Neural cell (in vitro differentiated cells): ENCODE measurements around the gene SURF2. TPM values are rescaled to one million over a fixed set of nuclear protein-coding genes. Genes with fewer than 3 reads are reported as not detected.
A peak's percentile ranks its signal among the peaks of the same experiment; 100 is the strongest.
"Not testable (repeated sequence)": the region's sequence is repeated elsewhere in the genome, so short reads cannot be mapped to it uniquely, and the experiment has no call there.

Source experiments
- H2AFZ ChIP-seq: fragments of 200-600, 300-800 bp; sonication (generic), shearing (Covaris generic); 2 replicates; pipeline ENCODE4 v1.6.0; 2014; ENCODE audit warnings: low read depth, mild to moderate bottlenecking, antibody characterized with exemption, low read length, moderate library complexity
- H3F3A ChIP-seq: fragments of 200-600 bp; shearing (Covaris generic); 2 replicates; pipeline ENCODE4 v1.6.1; 2016; ENCODE audit warnings: mild to moderate bottlenecking, moderate library complexity, mixed read lengths, antibody characterized with exemption, low read length; ENCODE audit not compliant: insufficient read depth, poor library complexity, severe bottlenecking
- H3K27ac ChIP-seq: fragments of 200-600, 300-800 bp; sonication (generic), shearing (Covaris generic); 2 replicates; pipeline ENCODE4 v1.5.1; 2014; ENCODE audit warnings: mild to moderate bottlenecking, low read length, moderate library complexity
- H3K27me3 ChIP-seq: fragments of 300-800, 200-600 bp; sonication (generic), shearing (Covaris generic); 2 replicates; pipeline ENCODE4 v1.6.0; 2014; ENCODE audit warnings: mild to moderate bottlenecking, low read depth, low read length, moderate library complexity; ENCODE audit not compliant: insufficient read depth
- H3K36me3 ChIP-seq: fragments of 300-800, 200-600 bp; sonication (generic), shearing (Covaris generic); 2 replicates; pipeline ENCODE4 v1.5.1; 2014; ENCODE audit warnings: mild to moderate bottlenecking, antibody characterized with exemption, low read length, moderate library complexity; ENCODE audit not compliant: insufficient read depth
- H3K4me2 ChIP-seq: fragments of 300-800, 200-600 bp; sonication (generic), shearing (Covaris generic); 2 replicates; pipeline ENCODE4 v1.6.0; 2014; ENCODE audit warnings: mild to moderate bottlenecking, low read length
- H3K4me3 ChIP-seq: fragments of 300-800, 200-600 bp; sonication (generic), shearing (Covaris generic); 2 replicates; pipeline ENCODE4 v1.5.1; 2014; ENCODE audit warnings: mild to moderate bottlenecking, low read length, moderate library complexity
- H3K79me2 ChIP-seq: fragments of 200-600 bp; shearing (Covaris generic); replicated peaks from 2 replicates; pipeline ENCODE4 v1.6.0; 2014; ENCODE audit warnings: mild to moderate bottlenecking, low read length, moderate library complexity; ENCODE audit not compliant: insufficient read depth
- H3K9ac ChIP-seq: fragments of 300-800, 200-600 bp; sonication (generic), shearing (Covaris generic); 2 replicates; pipeline ENCODE4 v1.6.1; 2016; ENCODE audit warnings: mild to moderate bottlenecking, low read length, mixed read lengths
- H3K9me2 ChIP-seq: fragments of 200-600 bp; shearing (Covaris generic); 2 replicates; pipeline ENCODE4 v1.6.1; 2016; ENCODE audit warnings: mild to moderate bottlenecking, low read length, mixed read lengths; ENCODE audit not compliant: insufficient read depth
- H3K9me3 ChIP-seq: fragments of 200-600, 300-800 bp; sonication (generic), shearing (Covaris generic); 2 replicates; pipeline ENCODE4 v1.6.1; 2016; ENCODE audit warnings: mild to moderate bottlenecking, mixed run types, low read length, moderate library complexity, mixed read lengths
- H4K20me1 ChIP-seq: fragments of 200-600 bp; shearing (Covaris generic); 2 replicates; pipeline ENCODE4 v1.6.1; 2016; ENCODE audit warnings: mild to moderate bottlenecking, mixed run types; ENCODE audit not compliant: insufficient read depth
- CTCF ChIP-seq: fragments of 450-650 bp; IDR thresholded peaks from 2 replicates; pipeline ENCODE4 v1.5.1; 2014; ENCODE audit warnings: antibody characterized with exemption, mild to moderate bottlenecking, moderate library complexity; ENCODE audit not compliant: poor library complexity, severe bottlenecking
- EP300 ChIP-seq: fragments of 450-650 bp; conservative IDR thresholded peaks from 2 replicates; pipeline ENCODE4 v1.6.1; 2014; ENCODE audit warnings: antibody characterized with exemption, mild to moderate bottlenecking, moderate library complexity; ENCODE audit not compliant: poor library complexity, severe bottlenecking
- MXI1 ChIP-seq: fragments of 450-650 bp; conservative IDR thresholded peaks from 2 replicates; pipeline ENCODE4 v1.6.1; 2014; ENCODE audit warnings: antibody characterized with exemption, mild to moderate bottlenecking; ENCODE audit not compliant: poor library complexity, severe bottlenecking
- RAD21 ChIP-seq: fragments of 450-650 bp; conservative IDR thresholded peaks from 2 replicates; pipeline ENCODE4 v1.6.1; 2014; ENCODE audit warnings: antibody characterized with exemption, mild to moderate bottlenecking, moderate library complexity
- TAF1 ChIP-seq: IDR thresholded peaks from 2 replicates; pipeline ENCODE4 v1.6.1; 2012; ENCODE audit warnings: low read depth
- polyA plus RNA-seq: library from polyadenylated mRNA; depleted of rRNA; stranded (reverse); fragments of >200 nt; gene quantifications from 2 replicates; pipeline ENCODE4 v1.2.3, GENCODE V29; 2014

The SURF2 gene
- polyA plus RNA-seq, 1 donor from 2014 or later = 36.4 TPM

GRCh38 chr9:133323991-133324703 lies 32.2 kb upstream of the SURF2 start:
- no peaks in the 10 kb centered on the region for H4K20me1 ChIP-seq

GRCh38 chr9:133327021-133327420 lies 29.3 kb upstream of the SURF2 start:
- H4K20me1 ChIP-seq, H3K9me3 ChIP-seq, H3K79me2 ChIP-seq, H3K36me3 ChIP-seq, H3F3A ChIP-seq, H3K4me3 ChIP-seq, H3K9me2 ChIP-seq, H3K27ac ChIP-seq, H2AFZ ChIP-seq, H3K4me2 ChIP-seq, H3K27me3 ChIP-seq, H3K9ac ChIP-seq: not testable (repeated sequence)

More at GRCh38 chr9:133323991-133324703, 32.2 kb upstream of the SURF2 start:
- Histone ChIP-seq H2AFZ (no peak overlapping the region), H3K27me3 (no peaks in the 10 kb centered on the region), H3K79me2 (no peaks in the 10 kb centered on the region), H3K4me2 (no peak overlapping the region), H3K9me3 (no peaks in the 10 kb centered on the region), H3K36me3 (no peaks in the 10 kb centered on the region), H3K9ac (no peak overlapping the region), H3K4me3 (no peak overlapping the region), H3F3A (no peaks in the 10 kb centered on the region), H3K27ac (no peak overlapping the region), H3K9me2 (no peaks in the 10 kb centered on the region)
- no peak for TF ChIP-seq TAF1
- no peak for TF ChIP-seq EP300
- no peak for TF ChIP-seq RAD21

GRCh38 chr9:133327834-133328484 lies 28.4 kb upstream of the SURF2 start:
- H3K36me3 ChIP-seq = no peaks in the 10 kb centered on the region
- H3K79me2 ChIP-seq = no peaks in the 10 kb centered on the region
- no peak overlapping the region for H3K4me2 ChIP-seq
- H2AFZ ChIP-seq = no peak overlapping the region
- no peaks in the 10 kb centered on the region for H3F3A ChIP-seq
- no peaks in the 10 kb centered on the region for H3K27me3 ChIP-seq
- no peak for TF ChIP-seq TAF1
- TF ChIP-seq MXI1 = no peak
- no peak for TF ChIP-seq CTCF
- no peaks in the 10 kb centered on the region for H3K9me2 ChIP-seq
- no peaks in the 10 kb centered on the region for H4K20me1 ChIP-seq
- no peak overlapping the region for H3K27ac ChIP-seq
- H3K4me3 ChIP-seq = no peak overlapping the region
- H3K9me3 ChIP-seq = no peaks in the 10 kb centered on the region
- H3K9ac ChIP-seq = no peak overlapping the region

- H3K36me3 ChIP-seq, H3K27ac ChIP-seq, H3K9me2 ChIP-seq, H4K20me1 ChIP-seq, H3K9ac ChIP-seq, H2AFZ ChIP-seq, H3K79me2 ChIP-seq, H3K4me2 ChIP-seq, H3K9me3 ChIP-seq, H3F3A ChIP-seq, H3K27me3 ChIP-seq, H3K4me3 ChIP-seq: not testable (repeated sequence)
- TF ChIP-seq CTCF = peak; percentile 30
These were observed 26.8 kb upstream of the SURF2 start for GRCh38 chr9:133329306-133330156.
